Nucleus accumbens (tissue), 56 donors: Measurements from ENCODE around the gene ESRRA.
"Not testable (repeated sequence)": the region's sequence is repeated elsewhere in the genome, so short reads cannot be mapped to it uniquely, and the experiment has no call there.

ENCODE experiments used
- DNase-seq, 56 donors: peaks; one replicate each; lab custom pipeline; 2025; lab: John Stamatoyannopoulos, UW

Gene ESRRA

GRCh38 chr11:64322925-64323260, 17.6 kb downstream of the ESRRA start:
- no peak for DNase-seq

GRCh38 chr11:64323373-64323772, 18.0 kb downstream of the ESRRA start:
- no peak for DNase-seq

- not testable (repeated sequence) for DNase-seq
These were observed 18.7 kb downstream of the ESRRA start for GRCh38 chr11:64323984-64324383.

GRCh38 chr11:64324692-64325469, 19.6 kb downstream of the ESRRA start:
- no peak for DNase-seq

- DNase-seq, result no peak
These were observed 22.1 kb downstream of the ESRRA start for GRCh38 chr11:64327375-64327774.

- DNase-seq, result no peak
These were observed 22.7 kb downstream of the ESRRA start for GRCh38 chr11:64327993-64328392.

GRCh38 chr11:64330888-64331287, 25.6 kb downstream of the ESRRA start:
- no peak for DNase-seq

GRCh38 chr11:64331569-64332371, 26.4 kb downstream of the ESRRA start:
- peak in 8 of 56 donors; percentile 7 to 38 (median 28) for DNase-seq

GRCh38 chr11:64333556-64333955, 28.2 kb downstream of the ESRRA start:
- DNase-seq, result no peak

GRCh38 chr11:64334764-64335735, 29.7 kb downstream of the ESRRA start:
- no peak for DNase-seq

GRCh38 chr11:64337538-64338249, 32.4 kb downstream of the ESRRA start:
- no peak for DNase-seq

- DNase-seq, result no peak
These were observed 33.4 kb downstream of the ESRRA start for GRCh38 chr11:64338716-64339115.

GRCh38 chr11:64339286-64339685, 34.0 kb downstream of the ESRRA start:
- no peak for DNase-seq

GRCh38 chr11:64339754-64340408, 34.6 kb downstream of the ESRRA start, which contains the start of gene CCDC88B:
Gene CCDC88B (plus strand): TSS chr11:64340204. CDS start chr11:64340267, 63 bp downstream.
- peak in 5 of 56 donors; percentile 9 to 48 (median 27) for DNase-seq

- DNase-seq, result peak in 6 of 56 donors; percentile 3 to 55 (median 16)
These were observed 35.5 kb downstream of the ESRRA start for GRCh38 chr11:64340671-64341335.

- DNase-seq, result no peak
These were observed 36.1 kb downstream of the ESRRA start for GRCh38 chr11:64341429-64341828.

GRCh38 chr11:64341851-64342791, 36.8 kb downstream of the ESRRA start:
- DNase-seq, result peak in 53 of 56 donors; percentile 23 to 90 (median 63)
